Measurements from ENCODE around the gene HTR7.

GRCh38 chr10:90862908-90863514 lies 5.2 kb upstream of the HTR7 start:
- TF ChIP-seq POLR2AphosphoS5 (IDR thresholded peaks at IDR 0.05; ENCODE audit: borderline replicate concordance, low read depth, low read length): no peak
- TF ChIP-seq EZH2 (IDR thresholded peaks at IDR 0.05): no peak

Data from SK-N-MC (cell line).